ENCODE measurements around the gene WNT9B.

WNT9B gene

GRCh38 chr17:46851029-46851741 lies at the start of gene WNT9B:
TSS of gene WNT9B (plus strand) at chr17:46851583. CDS start at chr17:46851639, 56 bp downstream.
- TF ChIP-seq ZBTB7A (IDR thresholded peaks at IDR 0.05; ENCODE audit: low read depth) (peak; percentile 97), NFIC (IDR thresholded peaks at IDR 0.05) (peak; percentile 56; the same call in 1 of the 2 replicates), TCF12 (IDR thresholded peaks at IDR 0.05; ENCODE audit: low read depth) (no peak), RAD21 (IDR thresholded peaks at IDR 0.05; ENCODE audit: low read depth) (no peak), CEBPB (IDR thresholded peaks at IDR 0.05) (no peak), MAX (IDR thresholded peaks at IDR 0.05) (peak; percentile 42; the same call in 1 of the 2 replicates)

- no peak for TF ChIP-seq RAD21 (IDR thresholded peaks at IDR 0.05; ENCODE audit: low read depth)
- TF ChIP-seq REST (IDR thresholded peaks at IDR 0.05; ENCODE audit: low read depth), result no peak
- TF ChIP-seq CREB1 (IDR thresholded peaks at IDR 0.05; ENCODE audit: low read depth), result no peak
- no peak for TF ChIP-seq TEAD4 (IDR thresholded peaks at IDR 0.05)
- TF ChIP-seq TCF12 (IDR thresholded peaks at IDR 0.05; ENCODE audit: low read depth), result no peak
- TF ChIP-seq EP300 (IDR thresholded peaks at IDR 0.05; ENCODE audit: borderline replicate concordance), result no peak
- TF ChIP-seq USF1 (IDR thresholded peaks at IDR 0.05), result no peak
- no peak for TF ChIP-seq YY1 (IDR thresholded peaks at IDR 0.05; ENCODE audit: low read depth)
- no peak for TF ChIP-seq MAX (IDR thresholded peaks at IDR 0.05)
- TF ChIP-seq TAF1 (IDR thresholded peaks at IDR 0.05; ENCODE audit: low read depth), result no peak
- TF ChIP-seq EGR1 (IDR thresholded peaks at IDR 0.05), result no peak
- no peak for TF ChIP-seq FOXM1 (IDR thresholded peaks at IDR 0.05; ENCODE audit: borderline replicate concordance, low read depth)
- no peak for TF ChIP-seq CEBPB (IDR thresholded peaks at IDR 0.05)
- no peak for TF ChIP-seq NFIC (IDR thresholded peaks at IDR 0.05)
These were observed 48.6 kb upstream of the WNT9B start for GRCh38 chr17:46802800-46803199.

- no peak for TF ChIP-seq MAX (IDR thresholded peaks at IDR 0.05)
- no peak for TF ChIP-seq CREB1 (IDR thresholded peaks at IDR 0.05; ENCODE audit: low read depth)
- TF ChIP-seq EP300 (IDR thresholded peaks at IDR 0.05; ENCODE audit: borderline replicate concordance), result no peak
- TF ChIP-seq REST (IDR thresholded peaks at IDR 0.05; ENCODE audit: low read depth), result no peak
- no peak for TF ChIP-seq RAD21 (IDR thresholded peaks at IDR 0.05; ENCODE audit: low read depth)
- no peak for TF ChIP-seq CEBPB (IDR thresholded peaks at IDR 0.05)
- TF ChIP-seq USF1 (IDR thresholded peaks at IDR 0.05), result no peak
- TF ChIP-seq FOXM1 (IDR thresholded peaks at IDR 0.05; ENCODE audit: borderline replicate concordance, low read depth), result no peak
These were observed 47.8 kb upstream of the WNT9B start for GRCh38 chr17:46803544-46803943.

GRCh38 chr17:46805771-46806170 lies 45.6 kb upstream of the WNT9B start:
- TF ChIP-seq MAX (IDR thresholded peaks at IDR 0.05) (no peak), EGR1 (IDR thresholded peaks at IDR 0.05) (no peak), TAF1 (IDR thresholded peaks at IDR 0.05; ENCODE audit: low read depth) (no peak), FOXM1 (IDR thresholded peaks at IDR 0.05; ENCODE audit: borderline replicate concordance, low read depth) (no peak), USF1 (IDR thresholded peaks at IDR 0.05) (no peak), YY1 (IDR thresholded peaks at IDR 0.05; ENCODE audit: low read depth) (no peak), CREB1 (IDR thresholded peaks at IDR 0.05; ENCODE audit: low read depth) (no peak), ZBTB7A (IDR thresholded peaks at IDR 0.05; ENCODE audit: low read depth) (no peak), TCF12 (IDR thresholded peaks at IDR 0.05; ENCODE audit: low read depth) (no peak), TEAD4 (IDR thresholded peaks at IDR 0.05) (no peak), CEBPB (IDR thresholded peaks at IDR 0.05) (no peak), NFIC (IDR thresholded peaks at IDR 0.05) (no peak), REST (IDR thresholded peaks at IDR 0.05; ENCODE audit: low read depth) (no peak), EP300 (IDR thresholded peaks at IDR 0.05; ENCODE audit: borderline replicate concordance) (no peak), RAD21 (IDR thresholded peaks at IDR 0.05; ENCODE audit: low read depth) (no peak)

Data from Ishikawa (cell line).